Ovary (tissue), 9 donors: ENCODE results near the gene DLX6. TPM values are rescaled to one million over a fixed set of nuclear protein-coding genes. Genes with fewer than 3 reads are reported as not detected.

Experiments
- DNase-seq, 5 donors: peaks; one replicate each; pipeline ENCODE4 v3.0.0-alpha.2; 2019 to 2020
- H3K27ac ChIP-seq, 2 donors: fragments of 200-600 bp; one replicate each; pipeline versions ENCODE4 v1.5.1 to v1.8.0; 2019 to 2022
- H3K27me3 ChIP-seq: fragments of 200-600 bp; one replicate; pipeline ENCODE4 v1.8.0; 2022
- H3K36me3 ChIP-seq: fragments of 200-600 bp; sonication (generic); one replicate; pipeline ENCODE4 v1.5.1; 2019
- H3K4me1 ChIP-seq: one replicate; pipeline ENCODE4 v1.8.1; 2013; ENCODE audit warnings: mild to moderate bottlenecking, moderate library complexity; ENCODE audit not compliant: insufficient read depth
- H3K4me3 ChIP-seq: fragments of 200-600 bp; sonication (generic); one replicate; pipeline ENCODE4 v1.5.1; 2017
- H3K9me3 ChIP-seq, 2 donors: fragments of 200-600 bp in 1 of 2; sonication (generic) in 1 of 2; one replicate each; pipeline versions ENCODE4 v1.5.1 to v1.8.1; 2013 to 2019; ENCODE audit warnings: mild to moderate bottlenecking in 1 of 2, moderate library complexity in 1 of 2
- CTCF ChIP-seq, 3 donors: fragments of 450-650 bp in 2 of 3; fragments of 200-600 bp in 1 of 3; IDR thresholded peaks; one replicate each; pipeline versions ENCODE4 v1.5.1 to v1.8.0; 2016 to 2022; ENCODE audit warnings: antibody characterized with exemption in 3 of 3, mild to moderate bottlenecking in 1 of 3
- EP300 ChIP-seq: sonication (generic); formaldehyde crosslinking; IDR thresholded peaks from one replicate; pipeline ENCODE4 v1.6.1; 2017; ENCODE audit warnings: antibody characterized with exemption
- POLR2A ChIP-seq: fragments of 450-650 bp; IDR thresholded peaks from one replicate; pipeline ENCODE4 v1.6.1; 2017; ENCODE audit warnings: antibody characterized with exemption, mild to moderate bottlenecking, moderate library complexity
- WGBS, 3 donors: extraction: QIAGEN DNeasy Blood & Tissue Kit in 1 of 3; methylation state at CpG; one replicate each; pipeline versions ENCODE4 v1.1.5 to v1.1.7; 2013 to 2017; 5-methylcytosine and 5-hydroxymethylcytosine counted together
- intact Hi-C, 4 donors: fragments of 100-400 bp; cut with DNase I; formaldehyde crosslinking; loops; one replicate each; pipeline versions ENCODE4 v1.11.0 to v1.15.1; 2022 to 2023
- polyA plus RNA-seq, 2 donors: library from polyadenylated mRNA; stranded (reverse); fragments of 200-250 nt in 1 of 2; fragments of 350-450 nt in 1 of 2; fragmentation: Illumina TruSeq in 1 of 2; extraction: RNeasy Lipid Tissue Mini Kit (QIAGEN cat#74804) in 1 of 2; gene quantifications; one replicate each; pipeline ENCODE4 v1.2.3, GENCODE V29; 2013 to 2014
- total RNA-seq, 7 donors: library from RNA; depleted of rRNA in 2 of 7; stranded (reverse); fragments of >200 nt in 2 of 7; fragmentation: NEBNext Ultra II Directional in 3 of 7; extraction: Animal tissue kit (Norgen Biotek cat#: 25700) in 3 of 7; gene quantifications; one replicate each; pipeline versions ENCODE4 v1.1.0 to v1.2.4, GENCODE V29; 2016 to 2023
- donor health status: DM: no; HTN: no; CAD: no; lungs with moderate emphysema.
- donor health status: DM: no; HTN: no; CAD: no.
- donor health status: Bipolar disorder and iron deficiency.
- donor health status: DM: yes; HTN: yes; CAD: no.
- donor health status: DM: no; HTN: no; CAD: no.
- donor health status: DM: yes; HTN: yes; CAD: no.

The DLX6 gene
- total and polyA plus RNA-seq, 9 donors: 0.10 to 0.95 (median 0.20) TPM; not detected in 2

DNA sequence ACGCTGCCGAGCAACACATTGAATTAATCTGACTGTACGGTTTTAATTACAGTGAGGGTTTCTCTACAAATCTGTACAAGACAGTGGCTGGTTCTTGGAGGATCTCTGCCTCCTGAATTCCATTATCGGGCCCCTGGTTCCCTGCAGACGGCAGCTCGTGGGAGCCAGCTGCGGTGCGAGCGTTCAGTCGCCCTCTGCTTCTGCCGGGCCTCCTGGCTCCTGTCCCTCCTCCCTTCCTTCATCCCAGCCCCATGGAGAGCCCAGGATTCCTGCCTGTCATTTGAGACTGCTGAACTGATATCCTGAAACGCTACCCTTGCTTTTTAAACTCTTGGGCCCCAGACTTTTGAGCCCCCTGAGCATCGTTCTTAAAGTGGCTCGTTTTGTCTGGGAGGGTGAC, 6.6 kb upstream of the DLX6 start:
- 3 to 5% (median 4%) methylated on average over 14 of the region's 14 CpGs for WGBS, 3 donors
- Histone ChIP-seq H3K27me3 (peaks cover 21% of the 10 kb centered on the region), H3K27ac (no peak overlapping the region), H3K4me1 (no peaks in the 10 kb centered on the region), H3K4me3 (no peak overlapping the region), H3K9me3 (no peaks in the 10 kb centered on the region), H3K36me3 (no peaks in the 10 kb centered on the region)
- TF ChIP-seq EP300: no peak
- TF ChIP-seq CTCF (IDR thresholded peaks at IDR 0.05): no peak
- no peak for TF ChIP-seq POLR2A
- no peak for DNase-seq
- intact Hi-C loops: no loop called here

DNA sequence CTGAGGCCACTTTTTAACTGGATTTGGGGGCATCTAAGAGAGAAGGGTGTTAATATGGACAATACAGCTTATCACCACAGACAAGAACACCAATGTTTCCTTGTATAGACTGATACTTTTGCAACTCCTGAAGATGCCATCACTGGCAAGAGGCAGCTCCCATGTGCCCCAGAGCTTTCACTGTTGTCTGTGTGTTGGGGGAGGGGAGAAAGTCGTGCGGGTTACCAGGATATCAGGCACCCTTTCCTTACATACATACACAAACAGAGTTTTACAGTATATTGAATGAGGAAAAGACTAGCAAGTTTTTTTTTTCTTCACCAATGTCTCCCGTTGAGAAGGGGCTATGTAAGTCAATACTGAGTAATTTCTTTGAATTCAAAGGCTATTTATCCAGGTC, 4.1 kb upstream of the DLX6 start:
- DNase-seq: no peak
- 25 to 37% (median 33%) methylated on average over 3 of the region's 3 CpGs for WGBS, 3 donors
- Histone ChIP-seq H3K27ac (no peak overlapping the region), H3K9me3 (no peaks in the 10 kb centered on the region), H3K36me3 (no peaks in the 10 kb centered on the region), H3K4me1 (peaks cover 4% of the 10 kb centered on the region), H3K4me3 (no peak overlapping the region), H3K27me3 (peaks cover 10% of the 10 kb centered on the region)
- intact Hi-C loops: loop anchor here in 1 of 4 donors (10.0 kb wide), 1 partner anchor 296 kb away; the partner anchor contains the start of gene SEM1
- no peak for TF ChIP-seq POLR2A
- TF ChIP-seq EP300: no peak
- no peak for TF ChIP-seq CTCF (IDR thresholded peaks at IDR 0.05)

GRCh38 chr7:97001656-97002554, 3.4 kb upstream of the DLX6 start:
- Histone ChIP-seq H3K4me1 (peaks cover 4% of the 10 kb centered on the region), H3K9me3 (no peaks in the 10 kb centered on the region), H3K27me3 (peaks cover 7% of the 10 kb centered on the region), H3K4me3 (no peak overlapping the region), H3K27ac (no peak overlapping the region), H3K36me3 (no peaks in the 10 kb centered on the region)
- intact Hi-C loops: loop anchor here in 1 of 4 donors (10.0 kb wide), 1 partner anchor 297 kb away; the partner anchor contains the start of gene SEM1
- TF ChIP-seq CTCF (IDR thresholded peaks at IDR 0.05): no peak
- 44 to 46% (median 46%) methylated on average over 39 of the region's 39 CpGs for WGBS, 3 donors
- DNase-seq: no peak

- intact Hi-C loops: loop anchor here in 1 of 4 donors (10.0 kb wide), 1 partner anchor 298 kb away; the partner anchor contains the start of gene SEM1
- DNase-seq: no peak
- no peak overlapping the region for H3K27ac ChIP-seq
Measured at GRCh38 chr7:97002555-97003261, 2.6 kb upstream of the DLX6 start.

More at GRCh38 chr7:97002555-97003261, 2.6 kb upstream of the DLX6 start:
- TF ChIP-seq CTCF (IDR thresholded peaks at IDR 0.05) (no peak), EP300 (no peak), POLR2A (no peak)
- WGBS, 3 donors: 9 to 18% (median 16%) methylated on average over 22 of the region's 22 CpGs
- Histone ChIP-seq H3K4me3 (no peak overlapping the region), H3K4me1 (peaks cover 4% of the 10 kb centered on the region), H3K9me3 (no peaks in the 10 kb centered on the region), H3K27me3 (peaks cover 5% of the 10 kb centered on the region), H3K36me3 (no peaks in the 10 kb centered on the region)
